A673 (cell line): ENCODE data around the gene STYK1.

Experiments used
- EZH2 ChIP-seq: fragments of 200-600 bp; sonication (generic); IDR thresholded peaks from 2 replicates; pipeline ENCODE4 v1.6.1; 2017; ENCODE audit warnings: borderline replicate concordance, low read depth, mild to moderate bottlenecking, mixed read lengths, antibody characterized with exemption, low read length; ENCODE audit not compliant: poor library complexity, severe bottlenecking
- TF ChIP-seq, protein P1 (sequence below): fragments of 300-800, 200-600 bp; sonication (generic); conservative IDR thresholded peaks from 2 replicates; pipeline ENCODE4 v1.5.1; 2017; ENCODE audit warnings: low read depth, mild to moderate bottlenecking, antibody characterized with exemption, low read length, moderate library complexity, mixed read lengths

DNA sequence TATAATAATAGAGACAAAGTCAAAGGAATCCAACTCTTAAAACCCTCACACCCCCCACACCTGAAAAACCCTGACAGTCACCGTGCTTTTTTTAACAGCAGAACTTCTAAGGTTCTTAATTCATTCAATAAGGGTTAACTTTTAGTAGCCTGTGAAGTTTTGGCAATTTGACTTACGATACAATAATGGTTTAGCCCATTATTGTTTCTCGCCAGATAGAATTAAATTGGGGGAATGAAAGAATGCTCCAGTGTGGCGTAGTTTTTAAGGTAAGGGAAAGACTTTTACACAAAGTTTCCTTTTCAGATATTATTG, 59.8 kb downstream of the STYK1 start:
- TF ChIP-seq, protein P1, sequence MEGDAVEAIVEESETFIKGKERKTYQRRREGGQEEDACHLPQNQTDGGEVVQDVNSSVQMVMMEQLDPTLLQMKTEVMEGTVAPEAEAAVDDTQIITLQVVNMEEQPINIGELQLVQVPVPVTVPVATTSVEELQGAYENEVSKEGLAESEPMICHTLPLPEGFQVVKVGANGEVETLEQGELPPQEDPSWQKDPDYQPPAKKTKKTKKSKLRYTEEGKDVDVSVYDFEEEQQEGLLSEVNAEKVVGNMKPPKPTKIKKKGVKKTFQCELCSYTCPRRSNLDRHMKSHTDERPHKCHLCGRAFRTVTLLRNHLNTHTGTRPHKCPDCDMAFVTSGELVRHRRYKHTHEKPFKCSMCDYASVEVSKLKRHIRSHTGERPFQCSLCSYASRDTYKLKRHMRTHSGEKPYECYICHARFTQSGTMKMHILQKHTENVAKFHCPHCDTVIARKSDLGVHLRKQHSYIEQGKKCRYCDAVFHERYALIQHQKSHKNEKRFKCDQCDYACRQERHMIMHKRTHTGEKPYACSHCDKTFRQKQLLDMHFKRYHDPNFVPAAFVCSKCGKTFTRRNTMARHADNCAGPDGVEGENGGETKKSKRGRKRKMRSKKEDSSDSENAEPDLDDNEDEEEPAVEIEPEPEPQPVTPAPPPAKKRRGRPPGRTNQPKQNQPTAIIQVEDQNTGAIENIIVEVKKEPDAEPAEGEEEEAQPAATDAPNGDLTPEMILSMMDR, result no peak
- no peak for TF ChIP-seq EZH2
